Endothelial cell of umbilical vein (primary cell): ENCODE data around the gene RNF151. TPM values are rescaled to one million over a fixed set of nuclear protein-coding genes. Genes with fewer than 3 reads are reported as not detected.

Source experiments
- BruUV-seq: library from RNA; stranded (reverse); fragments of 400-500 nt; replicated peaks from 2 replicates; lab custom pipeline; 2021; lab: Mats Ljungman, UMichigan
- CTCF ChIA-PET: fragments of 300-600, 350-600 bp; sonication (Branson Sonifier 250); formaldehyde crosslinking; loops from one replicate; lab custom pipeline; 2021; ENCODE audit warnings: antibody characterized with exemption, inconsistent platforms; lab: Charles Lee
- POLR2A ChIA-PET: fragments of 300-600, 350-600 bp; sonication (Branson Sonifier 250); formaldehyde crosslinking; loops from one replicate; lab custom pipeline; 2021; ENCODE audit warnings: antibody characterized with exemption, inconsistent platforms; lab: Charles Lee
- DNase-seq: peaks from one replicate; pipeline ENCODE4 v3.0.0-alpha.2; 2011; ENCODE audit warnings: low read depth, low spot score
- FAIRE-seq: peaks from 2 replicates; lab custom pipeline; 2011; peaks lifted over from hg19 to GRCh38; lab: Jason Lieb, UNC
- H2AFZ ChIP-seq: 2 replicates; pipeline ENCODE4 v1.6.0; 2012; ENCODE audit warnings: low read depth, low read length, control low read depth, inconsistent platforms
- H3K27ac ChIP-seq: 2 replicates; pipeline ENCODE4 v1.5.1; 2011; ENCODE audit warnings: low read depth, mild to moderate bottlenecking, control low read depth, low read length, moderate library complexity; ENCODE audit not compliant: insufficient read depth
- H3K27me3 ChIP-seq, 2 experiments: 2 replicates each; pipeline versions ENCODE4 v1.6.0 to v1.6.1; 2011; ENCODE audit warnings: low read length in 2 of 2, mixed read lengths in 1 of 2; ENCODE audit not compliant: control insufficient read depth in 2 of 2, insufficient read depth in 2 of 2
- H3K36me3 ChIP-seq, 2 experiments: 2 replicates in 1 of 2; 3 replicates in 1 of 2; pipeline ENCODE4 v1.5.1; 2011; ENCODE audit warnings: low read length in 2 of 2, mild to moderate bottlenecking in 1 of 2, moderate library complexity in 1 of 2; ENCODE audit not compliant: control insufficient read depth in 2 of 2, insufficient read depth in 2 of 2; ENCODE audit errors: extremely low read depth in 1 of 2
- H3K4me1 ChIP-seq: 3 replicates; pipeline ENCODE4 v1.5.1; 2011; ENCODE audit warnings: mild to moderate bottlenecking, low read length; ENCODE audit not compliant: control insufficient read depth, insufficient read depth; ENCODE audit errors: extremely low read depth
- H3K4me2 ChIP-seq: 2 replicates; pipeline ENCODE4 v1.6.1; 2011; ENCODE audit warnings: low read length, control low read depth, mixed read lengths; ENCODE audit not compliant: insufficient read depth
- H3K4me3 ChIP-seq, 3 experiments: fragments of 200-600 bp in 1 of 3; sonication (generic), shearing (Covaris generic) in 1 of 3; replicated peaks in 1 of 3; 2 replicates each; pipeline ENCODE4 v1.5.1; 2011 to 2016; ENCODE audit warnings: control low read depth in 3 of 3, low read length in 3 of 3, mild to moderate bottlenecking in 2 of 3, inconsistent platforms in 1 of 3, low read depth in 1 of 3, moderate library complexity in 1 of 3; ENCODE audit not compliant: insufficient read depth in 1 of 3
- H3K79me2 ChIP-seq: 2 replicates; pipeline ENCODE4 v1.6.0; 2012; ENCODE audit warnings: low read length, inconsistent platforms; ENCODE audit not compliant: control insufficient read depth, insufficient read depth
- H3K9ac ChIP-seq: replicated peaks from 2 replicates; pipeline ENCODE3; 2011; ENCODE audit warnings: low read length, control low read depth; ENCODE audit not compliant: insufficient read depth; ENCODE audit errors: extremely low read depth
- H3K9me1 ChIP-seq: replicated peaks from 3 replicates; pipeline ENCODE4 v1.6.0; 2011; ENCODE audit warnings: mild to moderate bottlenecking, low read length; ENCODE audit not compliant: control insufficient read depth, insufficient read depth; ENCODE audit errors: extremely low read depth
- H3K9me3 ChIP-seq: replicated peaks from 2 replicates; pipeline ENCODE4 v1.5.1; 2012; ENCODE audit warnings: low read length, inconsistent platforms; ENCODE audit not compliant: control insufficient read depth, insufficient read depth
- H4K20me1 ChIP-seq: replicated peaks from 2 replicates; pipeline ENCODE3; 2011; ENCODE audit warnings: mild to moderate bottlenecking, low read length; ENCODE audit not compliant: control insufficient read depth, insufficient read depth; ENCODE audit errors: extremely low read depth
- CTCF ChIP-seq, 2 donors: IDR thresholded peaks; 1 replicate in 1 of 2; 2 replicates in 1 of 2; pipeline ENCODE4 v1.5.1; 2011; ENCODE audit warnings: low read length in 2 of 2, mild to moderate bottlenecking in 2 of 2, moderate library complexity in 2 of 2, control low read depth in 1 of 2, inconsistent platforms in 1 of 2, low read depth in 1 of 2; ENCODE audit not compliant: insufficient read depth in 1 of 2; ENCODE audit errors: extremely low read depth in 1 of 2
- EZH2 ChIP-seq: IDR thresholded peaks from 2 replicates; pipeline ENCODE4 v1.6.1; 2012; ENCODE audit warnings: borderline replicate concordance, low read depth, mild to moderate bottlenecking, moderate library complexity, low read length, inconsistent platforms; ENCODE audit not compliant: severe bottlenecking
- FOS ChIP-seq: IDR thresholded peaks from 2 replicates; pipeline ENCODE4 v1.6.1; 2011; ENCODE audit warnings: mild to moderate bottlenecking, low read length, moderate library complexity, borderline replicate concordance; ENCODE audit not compliant: insufficient read depth
- GATA2 ChIP-seq: IDR thresholded peaks from 2 replicates; pipeline ENCODE4 v1.7.0; 2011; ENCODE audit warnings: low read depth, mild to moderate bottlenecking, moderate library complexity, mixed read lengths, low read length; ENCODE audit not compliant: insufficient read length, insufficient read depth
- JUN ChIP-seq: IDR thresholded peaks from 2 replicates; pipeline ENCODE4 v1.6.1; 2011; ENCODE audit warnings: borderline replicate concordance, low read depth; ENCODE audit not compliant: insufficient read length, insufficient read depth
- MAX ChIP-seq: IDR thresholded peaks from 2 replicates; pipeline ENCODE4 v1.6.1; 2011; ENCODE audit not compliant: insufficient read depth, insufficient read length
- MYC ChIP-seq: IDR thresholded peaks from one replicate; pipeline ENCODE4 v1.6.1; 2011; ENCODE audit warnings: mild to moderate bottlenecking, low read depth, low read length
- POLR2A ChIP-seq: IDR thresholded peaks from 2 replicates; pipeline ENCODE4 v1.6.1; 2012; ENCODE audit warnings: low read depth, mild to moderate bottlenecking, control low read depth, low read length
- POLR2AphosphoS5 ChIP-seq: IDR thresholded peaks from 2 replicates; pipeline ENCODE4 v1.6.1; 2012; ENCODE audit warnings: low read depth, mild to moderate bottlenecking, control low read depth, low read length, moderate library complexity; ENCODE audit not compliant: insufficient read depth
- dilution Hi-C: fragments of 300-500 bp; cut with MboI; formaldehyde crosslinking; loops from one replicate; pipeline ENCODE4 v1.15.0; 2019; ENCODE audit warnings: low sequenced_read_pairs; ENCODE audit not compliant: extremely low pct_ligation_motif_present
- intact Hi-C: fragments of 100-400 bp; cut with micrococcal nuclease; formaldehyde crosslinking; loops from one replicate; pipeline ENCODE4 v1.10.0; 2022
- polyA plus RNA-seq, 4 experiments: library from polyadenylated mRNA; depleted of rRNA in 3 of 4; stranded (reverse) in 3 of 4; unstranded in 1 of 4; fragments of >200 nt; gene quantifications; 2 replicates each; pipeline versions ENCODE4 v1.2.1 to v1.2.3, GENCODE V29; 2011 to 2012; ENCODE audit warnings: missing spikeins in 1 of 4
- total RNA-seq: library from RNA; stranded (reverse); gene quantifications from 2 replicates; pipeline ENCODE4 v1.2.3, GENCODE V29; 2021

RNF151 gene
- total and polyA plus RNA-seq, 2 donors (not counting 3 experiments of a cell fraction or from before 2014, with no cell fraction given): not detected

- BruUV-seq: no TSS peak
- H3K79me2 ChIP-seq: peaks cover 12% of the 10 kb centered on the region
- no peaks in the 10 kb centered on the region for H3K9me1 ChIP-seq
- H3K9me3 ChIP-seq: no peaks in the 10 kb centered on the region
- H3K4me2 ChIP-seq: no peak overlapping the region
- CTCF ChIA-PET: interaction anchor here (1.1 to 2.3 kb wide), 2 partner anchors 9 to 127 kb away, joined by 3 to 12 read pairs; no protein-coding TSS in a partner anchor
- POLR2A ChIA-PET: no interaction called here
- no peak overlapping the region for H3K27ac ChIP-seq
- no peak overlapping the region for H3K4me3 ChIP-seq
- intact Hi-C loops (no loop called here), dilution Hi-C loops (no loop called here)
- no peak overlapping the region for H3K9ac ChIP-seq
- FAIRE-seq (no peak), DNase-seq (no peak)
- peaks cover 8% of the 10 kb centered on the region for H3K4me1 ChIP-seq
- TF ChIP-seq EZH2 (no peak), POLR2AphosphoS5 (no peak), POLR2A (no peak), MAX (no peak), CTCF (IDR thresholded peaks at IDR 0.05; ENCODE audit: extremely low read depth in 1 of 2, insufficient read depth in 1 of 2, low read depth in 1 of 2, low read length in 2 of 2) (no peak), MYC (no peak), FOS (no peak), GATA2 (no peak), JUN (no peak)
- H3K27me3 ChIP-seq: no peaks in the 10 kb centered on the region
- no peak overlapping the region for H2AFZ ChIP-seq
- H4K20me1 ChIP-seq: no peaks in the 10 kb centered on the region
- no peaks in the 10 kb centered on the region for H3K36me3 ChIP-seq
Measured at GRCh38 chr16:2013527-2013926, 46.9 kb downstream of the RNF151 start.
